GM12878 (cell line): ENCODE results near the gene CLMP. TPM values are rescaled to one million over a fixed set of nuclear protein-coding genes. Genes with fewer than 3 reads are reported as not detected.

ENCODE experiments used
- ATAC-seq: fragments of 200-7000 bp; cut with Tn5 transposase; 3 replicates; pipeline ENCODE4 v1.9.1; 2020; ENCODE audit warnings: mild to moderate bottlenecking, moderate library complexity
- BruUV-seq: library from RNA; stranded (reverse); fragments of 400-500 nt; replicated peaks from 2 replicates; lab custom pipeline; 2021; lab: Mats Ljungman, UMichigan
- CTCF ChIA-PET: fragments of 300-600 bp; sonication (Branson Sonifier 250); formaldehyde crosslinking; extraction: SDS; loops from one replicate; lab custom pipeline; 2021; ENCODE audit warnings: inconsistent platforms; lab: Yijun Ruan, JAX
- POLR2A ChIA-PET: fragments of 350-600 bp; formaldehyde crosslinking; extraction: SDS; loops from one replicate; lab custom pipeline; 2021; ENCODE audit warnings: inconsistent platforms; lab: Charles Lee
- RAD21 ChIA-PET: fragments of 300-600 bp; sonication (Branson Sonifier 250); formaldehyde crosslinking; loops from one replicate; lab custom pipeline; 2023; ENCODE audit warnings: antibody characterized with exemption; ENCODE audit not compliant: unreplicated experiment; lab: Charles Lee
- SMC1A ChIA-PET: fragments of 300-600 bp; sonication (Branson Sonifier 250); formaldehyde crosslinking; loops from one replicate; lab custom pipeline; 2023; ENCODE audit not compliant: unreplicated experiment, uncharacterized antibody; lab: Charles Lee
- DNase-seq: peaks from one replicate; pipeline ENCODE4 v3.0.0-alpha.2; 2011; ENCODE audit warnings: low read depth, low spot score
- FAIRE-seq: peaks from 3 replicates; lab custom pipeline; 2011; peaks lifted over from hg19 to GRCh38; lab: Jason Lieb, UNC
- H2AFZ ChIP-seq: 2 replicates; pipeline ENCODE4 v1.6.0; 2011; ENCODE audit warnings: low read depth, low read length, control low read depth; ENCODE audit not compliant: control insufficient read depth
- H3K27ac ChIP-seq: 2 replicates; pipeline ENCODE4 v1.5.1; 2011; ENCODE audit warnings: control low read depth; ENCODE audit not compliant: control insufficient read depth, insufficient read depth
- H3K27me3 ChIP-seq, 2 experiments: replicated peaks in 1 of 2; 2 replicates each; pipeline versions ENCODE4 v1.6.0 to v1.6.1; 2011; ENCODE audit warnings: low read length in 1 of 2; ENCODE audit not compliant: control insufficient read depth in 2 of 2, insufficient read depth in 2 of 2
- H3K36me3 ChIP-seq, 2 experiments: 2 replicates each; pipeline ENCODE4 v1.5.1; 2011; ENCODE audit warnings: low read length in 1 of 2; ENCODE audit not compliant: control insufficient read depth in 2 of 2, insufficient read depth in 2 of 2
- H3K4me1 ChIP-seq: 2 replicates; pipeline ENCODE4 v1.6.1; 2011; ENCODE audit warnings: mild to moderate bottlenecking, low read length, moderate library complexity, mixed read lengths; ENCODE audit not compliant: control insufficient read depth, insufficient read depth
- H3K4me2 ChIP-seq: 2 replicates; pipeline ENCODE4 v1.6.0; 2011; ENCODE audit warnings: control low read depth; ENCODE audit not compliant: control insufficient read depth, insufficient read depth
- H3K4me3 ChIP-seq: fragments of 200-600 bp; sonication (generic); 2 replicates; pipeline ENCODE4 v1.5.1; 2016
- H3K79me2 ChIP-seq: 2 replicates; pipeline ENCODE4 v1.6.0; 2011; ENCODE audit warnings: low read length; ENCODE audit not compliant: control insufficient read depth, insufficient read depth
- H3K9ac ChIP-seq: 2 replicates; pipeline ENCODE4 v1.8.0; 2011; ENCODE audit warnings: low read length, control low read depth, mixed read lengths; ENCODE audit not compliant: control insufficient read depth, insufficient read depth
- H3K9me3 ChIP-seq: replicated peaks from 3 replicates; pipeline ENCODE4 v1.5.1; 2011; ENCODE audit warnings: mild to moderate bottlenecking, low read length; ENCODE audit not compliant: control insufficient read depth, insufficient read depth
- H4K20me1 ChIP-seq: 2 replicates; pipeline ENCODE4 v1.6.0; 2011; ENCODE audit not compliant: control insufficient read depth, insufficient read depth
- BCLAF1 ChIP-seq: fragments of 450-650 bp; IDR thresholded peaks from 2 replicates; pipeline ENCODE4 v1.6.1; 2017; ENCODE audit warnings: antibody characterized with exemption, mild to moderate bottlenecking, moderate library complexity
- IRF3 ChIP-seq: fragments of 450-650 bp; IDR thresholded peaks from 2 replicates; pipeline ENCODE4 v1.6.1; 2014; ENCODE audit warnings: mild to moderate bottlenecking
- MYC ChIP-seq: IDR thresholded peaks from 2 replicates; pipeline ENCODE4 v1.6.1; 2011; ENCODE audit warnings: mild to moderate bottlenecking, low read length, moderate library complexity, inconsistent platforms; ENCODE audit not compliant: insufficient read depth, insufficient replicate concordance, insufficient read length, severe bottlenecking
- RAD21 ChIP-seq: IDR thresholded peaks from 2 replicates; pipeline ENCODE4 v1.6.1; 2011; ENCODE audit warnings: mild to moderate bottlenecking, low read depth, low read length, moderate library complexity; ENCODE audit not compliant: insufficient read depth
- SMC3 ChIP-seq: IDR thresholded peaks from 2 replicates; pipeline ENCODE4 v1.6.1; 2011; ENCODE audit warnings: low read length, improper control_type of control experiment, borderline replicate concordance
- WGBS: methylation state at CpG from one replicate; pipeline ENCODE4 v1.1.6; 2016; ENCODE audit warnings: low lambda C conversion rate; ENCODE audit not compliant: insufficient replicate concordance, insufficient coverage; ENCODE audit errors: missing lambda C conversion rate; 5-methylcytosine and 5-hydroxymethylcytosine counted together
- in situ Hi-C: fragments of 300-500 bp; cut with MboI; formaldehyde crosslinking; loops from 9 replicates; pipeline ENCODE4 v1.14.3; 2018; ENCODE audit warnings: mixed read lengths
- intact Hi-C: fragments of 100-400 bp; cut with micrococcal nuclease; formaldehyde crosslinking; loops from one replicate; pipeline ENCODE4 v1.14.2; 2022; ENCODE audit not compliant: unreplicated experiment
- polyA plus RNA-seq, 11 experiments: library from polyadenylated mRNA; depleted of rRNA in 4 of 11; unstranded in 6 of 11; stranded (reverse) in 5 of 11; fragments of >200 nt; fragmentation: Nextera tagmentation in 4 of 11; fragmentation: Illumina TruSeq in 1 of 11; extraction: Ambion mirVana in 4 of 11; extraction: Trizol in 1 of 11; gene quantifications; 1 replicate in 1 of 11; 2 replicates in 10 of 11; pipeline versions ENCODE4 v1.2.1 to v1.2.3, GENCODE V29; 2011 to 2016; ENCODE audit warnings: inconsistent platforms in 2 of 11, missing spikeins in 2 of 11, low read depth in 1 of 11
- total RNA-seq, 4 experiments: library from RNA; depleted of rRNA in 3 of 4; stranded (reverse); fragments of >200 nt in 3 of 4; fragmentation: Illumina TruSeq in 1 of 4; extraction: Trizol in 1 of 4; gene quantifications; 2 replicates each; pipeline versions ENCODE4 v1.2.1 to v1.2.3, GENCODE V29; 2013 to 2021
- TF ChIP-seq, protein P1 (sequence below), 3 experiments: IDR thresholded peaks in 2 of 3; conservative IDR thresholded peaks in 1 of 3; 2 replicates each; pipeline ENCODE4 v1.5.1; 2011; ENCODE audit warnings: low read depth in 3 of 3, low read length in 3 of 3, mild to moderate bottlenecking in 3 of 3, control low read depth in 2 of 3, moderate library complexity in 2 of 3, inconsistent platforms in 1 of 3, mixed read lengths in 1 of 3; ENCODE audit not compliant: control insufficient read depth in 2 of 3, insufficient read depth in 1 of 3; ENCODE audit errors: extremely low read depth in 1 of 3

Gene CLMP
- total and polyA plus RNA-seq, 10 of the 15 experiments (the other 5 are each of a cell fraction or from before 2014, with no cell fraction given), result 0.01 to 0.71 (median 0.20) TPM; not detected in 4

DNA sequence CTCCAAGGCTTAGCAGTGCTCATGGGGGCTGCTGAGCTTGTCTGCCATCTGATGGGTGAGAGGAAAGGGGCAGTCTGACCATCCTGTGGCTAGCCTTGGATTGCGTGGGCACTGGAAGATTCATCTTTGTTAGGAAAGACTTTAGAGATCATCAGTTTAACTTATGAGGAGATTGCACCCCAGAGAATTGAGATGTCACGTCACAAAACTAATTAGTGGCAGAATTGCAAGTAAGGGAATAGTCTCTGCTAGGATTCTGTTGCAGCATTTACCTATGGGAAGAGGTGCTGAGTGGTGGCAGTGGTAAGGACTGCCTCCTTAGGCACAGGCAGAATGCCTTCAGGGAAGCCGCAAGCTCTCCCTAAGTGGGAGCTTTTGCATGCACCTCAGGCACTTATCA, 90.4 kb downstream of the CLMP start (continued):
- TF ChIP-seq BCLAF1, result no peak

DNA sequence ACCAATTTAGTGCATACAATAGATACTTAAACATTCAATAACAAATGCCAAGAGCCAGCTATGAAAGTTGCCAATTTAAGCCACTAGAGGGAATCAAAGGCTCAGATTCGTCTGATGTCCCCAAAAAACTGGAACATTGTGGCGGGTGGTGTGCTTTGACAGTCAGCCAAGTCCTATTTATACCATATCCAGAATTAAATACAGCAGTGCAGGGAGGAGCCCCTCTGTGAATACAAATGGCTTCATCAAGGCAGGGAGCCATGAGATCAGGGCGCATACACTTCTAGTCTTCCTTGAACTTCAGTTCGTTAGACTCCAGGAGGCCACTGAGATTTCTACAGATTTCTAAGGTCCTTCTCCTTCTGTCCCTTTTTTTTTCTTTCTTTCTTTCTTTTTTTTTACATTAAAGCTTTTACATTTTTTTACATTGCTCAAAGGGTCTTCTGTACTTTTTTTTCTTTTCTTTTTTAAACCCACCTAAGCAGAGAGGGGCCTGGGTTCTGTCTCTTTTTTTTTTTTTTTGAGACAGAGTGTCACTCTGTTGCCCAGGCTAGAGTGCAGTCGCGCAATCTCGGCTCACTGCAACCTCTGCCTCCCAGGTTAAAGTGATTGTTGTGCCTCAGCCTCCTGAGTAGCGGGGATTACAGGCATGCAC, 91.6 kb downstream of the CLMP start:
- Histone ChIP-seq H4K20me1 (no peaks in the 10 kb centered on the region), H3K36me3 (no peaks in the 10 kb centered on the region), H3K4me3 (no peak overlapping the region), H3K9ac (no peak overlapping the region), H2AFZ (no peak overlapping the region), H3K9me3 (no peaks in the 10 kb centered on the region), H3K27me3 (peaks cover 0 to 2% of the 10 kb centered on the region in 2 experiments; a peak in 1 of 4 replicates), H3K4me1 (no peaks in the 10 kb centered on the region), H3K27ac (no peak overlapping the region), H3K4me2 (no peak overlapping the region), H3K79me2 (no peaks in the 10 kb centered on the region)
- TF ChIP-seq RAD21, result peak; percentile 66
- no peak for TF ChIP-seq IRF3
- TF ChIP-seq SMC3, result peak; percentile 41; the same call in 1 of the 2 replicates
- TF ChIP-seq, protein P1, sequence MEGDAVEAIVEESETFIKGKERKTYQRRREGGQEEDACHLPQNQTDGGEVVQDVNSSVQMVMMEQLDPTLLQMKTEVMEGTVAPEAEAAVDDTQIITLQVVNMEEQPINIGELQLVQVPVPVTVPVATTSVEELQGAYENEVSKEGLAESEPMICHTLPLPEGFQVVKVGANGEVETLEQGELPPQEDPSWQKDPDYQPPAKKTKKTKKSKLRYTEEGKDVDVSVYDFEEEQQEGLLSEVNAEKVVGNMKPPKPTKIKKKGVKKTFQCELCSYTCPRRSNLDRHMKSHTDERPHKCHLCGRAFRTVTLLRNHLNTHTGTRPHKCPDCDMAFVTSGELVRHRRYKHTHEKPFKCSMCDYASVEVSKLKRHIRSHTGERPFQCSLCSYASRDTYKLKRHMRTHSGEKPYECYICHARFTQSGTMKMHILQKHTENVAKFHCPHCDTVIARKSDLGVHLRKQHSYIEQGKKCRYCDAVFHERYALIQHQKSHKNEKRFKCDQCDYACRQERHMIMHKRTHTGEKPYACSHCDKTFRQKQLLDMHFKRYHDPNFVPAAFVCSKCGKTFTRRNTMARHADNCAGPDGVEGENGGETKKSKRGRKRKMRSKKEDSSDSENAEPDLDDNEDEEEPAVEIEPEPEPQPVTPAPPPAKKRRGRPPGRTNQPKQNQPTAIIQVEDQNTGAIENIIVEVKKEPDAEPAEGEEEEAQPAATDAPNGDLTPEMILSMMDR (IDR thresholded peaks at IDR 0.05 in 2 of 3, conservative IDR thresholded peaks at IDR 0.05 in 1 of 3; ENCODE audit: control insufficient read depth in 2 of 3, extremely low read depth in 1 of 3, insufficient read depth in 1 of 3, low read depth in 3 of 3, low read length in 3 of 3), result peak; percentile 49 to 59 (median 58); a peak in 5 of 6 replicates
- TF ChIP-seq MYC, result no peak
- ChIA-PET POLR2A (interaction anchor here (0.6 kb wide), 1 partner anchor 14 kb away, joined by 3 read pairs; no protein-coding TSS in a partner anchor), RAD21 (interaction anchor here (0.8 to 4.1 kb wide), 8 partner anchors 9 to 604 kb away, joined by 3 to 31 read pairs (median 5); no protein-coding TSS in a partner anchor), SMC1A (interaction anchor here (0.6 to 3.4 kb wide), 13 partner anchors 20 to 375 kb away, joined by 3 to 17 read pairs (median 5); partner anchors contain the start of gene HSPA8), CTCF (interaction anchor here (0.7 to 5.8 kb wide), 16 partner anchors 8 to 604 kb away, joined by 3 to 36 read pairs (median 4); no protein-coding TSS in a partner anchor)
- no TSS peak for BruUV-seq
- no peak for DNase-seq
- in situ Hi-C loops, result no loop called here
- 51% methylated on average over 8 of the region's 8 CpGs for WGBS
- ATAC-seq, result peak; percentile 82
- no peak for FAIRE-seq
- intact Hi-C loops, result loop anchor here (10.0 kb wide), 1 partner anchor 601 kb away; no protein-coding TSS in a partner anchor
